Immature natural killer cell (primary cell): ENCODE data around the gene RCBTB2. TPM values are rescaled to one million over a fixed set of nuclear protein-coding genes. Genes with fewer than 3 reads are reported as not detected.
A peak's percentile ranks its signal among the peaks of the same experiment; 100 is the strongest.

Source experiments
- DNase-seq, 3 donors: peaks; one replicate each; pipeline ENCODE4 v3.0.0; 2022; ENCODE audit warnings: mixed read lengths in 1 of 3
- H3K27ac Mint-ChIP-seq, 6 donors: one replicate each; pipeline ENCODE4 v1.8.0; 2020; ENCODE audit warnings: mixed read lengths in 6 of 6, mild to moderate bottlenecking in 5 of 6, inconsistent platforms in 4 of 6, moderate library complexity in 3 of 6
- H3K27me3 Mint-ChIP-seq, 3 donors: one replicate each; pipeline ENCODE4 v1.8.0; 2020 to 2021; ENCODE audit warnings: low read depth in 3 of 3, mild to moderate bottlenecking in 3 of 3, mixed read lengths in 3 of 3, moderate library complexity in 3 of 3, inconsistent platforms in 1 of 3
- H3K36me3 Mint-ChIP-seq, 3 donors: one replicate each; pipeline ENCODE4 v1.8.0; 2020; ENCODE audit warnings: mixed read lengths in 3 of 3, inconsistent platforms in 2 of 3, mild to moderate bottlenecking in 2 of 3
- H3K4me1 Mint-ChIP-seq, 2 donors: one replicate each; pipeline ENCODE4 v1.8.0; 2020; ENCODE audit warnings: inconsistent platforms in 2 of 2, mild to moderate bottlenecking in 2 of 2, mixed read lengths in 2 of 2, moderate library complexity in 1 of 2
- H3K4me3 Mint-ChIP-seq, 5 donors: one replicate each; pipeline ENCODE4 v1.8.0; 2020; ENCODE audit warnings: mild to moderate bottlenecking in 5 of 5, mixed read lengths in 5 of 5, inconsistent platforms in 3 of 5, moderate library complexity in 3 of 5
- H3K9me3 Mint-ChIP-seq, 6 donors: one replicate each; pipeline ENCODE4 v1.8.0; 2020; ENCODE audit warnings: mild to moderate bottlenecking in 6 of 6, mixed read lengths in 6 of 6, inconsistent platforms in 4 of 6, moderate library complexity in 3 of 6
- polyA plus RNA-seq, 3 donors: library from polyadenylated mRNA; unstranded; fragments of 300-500 nt; fragmentation: Illumina TruSeq; gene quantifications; one replicate each; pipeline ENCODE4 v1.2.3, GENCODE V29; 2021

The RCBTB2 gene
- polyA plus RNA-seq, 3 donors from 2014 or later, result 36.1 to 49.1 (median 45.8) TPM

DNA sequence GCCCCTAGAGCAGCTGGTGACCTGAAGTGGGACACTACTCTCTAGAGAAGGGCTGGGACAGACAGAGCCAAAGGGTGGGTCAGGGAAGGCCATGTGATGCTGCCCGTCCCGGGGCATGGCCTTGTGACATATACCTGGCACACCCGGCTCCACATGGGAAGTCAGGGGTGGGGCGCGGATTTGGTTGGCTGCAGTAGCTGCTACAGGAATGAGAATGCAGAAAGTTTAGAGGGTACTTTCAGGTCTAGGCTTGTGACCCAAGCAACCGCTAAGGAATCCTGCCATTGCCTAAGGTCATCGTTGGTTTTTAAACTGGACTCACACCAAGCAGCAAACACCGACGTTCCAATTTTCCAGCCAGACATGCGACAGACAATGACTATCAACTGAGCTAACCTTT lies 25.9 kb downstream of the RCBTB2 start:
- Mint-ChIP-seq H3K36me3 (peaks cover 15 to 37% (median 24%) of the 10 kb centered on the region in 3 donors), H3K9me3 (no peaks in the 10 kb centered on the region), H3K4me1 (peaks cover 52 to 64% of the 10 kb centered on the region in 2 donors), H3K27ac (peak overlapping the region in 3 of 6 donors; percentile 64 to 96 (median 88)), H3K4me3 (no peak overlapping the region), H3K27me3 (peaks cover 3 to 15% (median 7%) of the 10 kb centered on the region in 3 donors)
- DNase-seq, result no peak

DNA sequence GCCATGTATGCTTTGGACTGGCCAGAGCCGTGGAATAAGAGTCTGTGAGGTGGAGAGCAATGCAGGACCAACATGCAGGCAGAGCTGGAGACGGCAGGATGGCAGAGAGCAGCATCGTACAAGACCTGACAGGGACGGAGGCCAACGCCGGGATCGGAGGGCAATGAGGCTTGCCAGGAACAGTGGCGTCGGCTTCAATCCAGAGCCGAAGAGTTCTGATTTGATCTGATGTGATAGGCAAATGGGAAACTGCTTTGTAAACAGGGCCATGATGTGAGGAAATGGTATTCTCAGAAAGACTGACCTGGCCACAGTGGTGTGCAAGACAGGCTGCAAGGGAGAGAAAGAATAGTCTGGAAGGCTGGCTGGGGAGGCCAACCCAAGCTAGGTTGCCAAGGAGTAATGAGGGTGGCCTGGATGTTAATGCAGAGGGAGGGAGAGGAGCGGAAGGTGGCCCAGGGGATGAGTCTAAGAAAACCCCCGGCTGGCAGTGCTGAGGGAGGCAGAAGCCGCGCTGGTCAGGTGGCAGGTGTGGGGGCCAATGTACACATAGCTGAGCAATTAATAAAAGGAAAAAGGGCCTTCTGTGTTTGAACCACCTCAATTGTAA lies 26.7 kb downstream of the RCBTB2 start:
- Mint-ChIP-seq H3K4me3 (peak overlapping the region; percentile 70 to 91 (median 80)), H3K27ac (peak overlapping the region; percentile 88 to 97 (median 94)), H3K36me3 (peaks cover 8 to 28% (median 17%) of the 10 kb centered on the region in 3 donors), H3K27me3 (peaks cover 3 to 15% (median 7%) of the 10 kb centered on the region in 3 donors), H3K4me1 (peaks cover 60 to 72% of the 10 kb centered on the region in 2 donors), H3K9me3 (no peaks in the 10 kb centered on the region)
- no peak for DNase-seq

- peaks cover 3 to 15% (median 7%) of the 10 kb centered on the region in 3 donors for H3K27me3 Mint-ChIP-seq
- no peaks in the 10 kb centered on the region for H3K9me3 Mint-ChIP-seq
- H3K4me1 Mint-ChIP-seq, result peaks cover 65 to 78% of the 10 kb centered on the region in 2 donors
- H3K4me3 Mint-ChIP-seq, result peak overlapping the region; percentile 70 to 91 (median 80)
- peaks cover 7 to 26% (median 15%) of the 10 kb centered on the region in 3 donors for H3K36me3 Mint-ChIP-seq
- peak overlapping the region; percentile 88 to 97 (median 94) for H3K27ac Mint-ChIP-seq
- DNase-seq, result peak; percentile 74 to 81 (median 79)
These were observed 27.2 kb downstream of the RCBTB2 start for GRCh38 chr13:48505597-48506091.

DNA sequence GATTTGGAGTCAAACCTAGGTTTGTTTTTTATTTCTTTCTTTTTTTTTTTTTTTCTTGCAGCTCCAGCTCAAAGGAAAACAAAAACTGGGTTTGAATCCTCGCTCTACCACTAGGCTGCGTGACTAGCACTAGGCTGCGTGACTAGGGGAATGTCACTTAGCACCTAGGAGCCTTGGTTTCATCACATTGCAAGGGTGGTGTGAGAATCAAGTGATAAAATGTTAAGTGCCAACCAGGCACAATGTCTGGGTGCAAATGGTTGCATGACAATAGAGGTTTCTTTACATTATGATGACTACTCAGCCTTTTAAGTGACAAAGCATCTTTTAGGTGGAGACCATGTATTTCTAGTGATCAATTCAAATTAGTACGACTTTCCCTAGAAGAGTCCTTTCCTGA lies 27.9 kb downstream of the RCBTB2 start:
- H3K4me1 Mint-ChIP-seq, result peaks cover 70 to 81% of the 10 kb centered on the region in 2 donors
- peak overlapping the region; percentile 70 to 91 (median 80) for H3K4me3 Mint-ChIP-seq
- DNase-seq, result peak; percentile 78 to 82 (median 81)
- peaks cover 3 to 15% (median 7%) of the 10 kb centered on the region in 3 donors for H3K27me3 Mint-ChIP-seq
- H3K36me3 Mint-ChIP-seq, result peaks cover 5 to 21% (median 13%) of the 10 kb centered on the region in 3 donors
- H3K27ac Mint-ChIP-seq, result peak overlapping the region; percentile 88 to 97 (median 94)
- no peaks in the 10 kb centered on the region for H3K9me3 Mint-ChIP-seq

DNA sequence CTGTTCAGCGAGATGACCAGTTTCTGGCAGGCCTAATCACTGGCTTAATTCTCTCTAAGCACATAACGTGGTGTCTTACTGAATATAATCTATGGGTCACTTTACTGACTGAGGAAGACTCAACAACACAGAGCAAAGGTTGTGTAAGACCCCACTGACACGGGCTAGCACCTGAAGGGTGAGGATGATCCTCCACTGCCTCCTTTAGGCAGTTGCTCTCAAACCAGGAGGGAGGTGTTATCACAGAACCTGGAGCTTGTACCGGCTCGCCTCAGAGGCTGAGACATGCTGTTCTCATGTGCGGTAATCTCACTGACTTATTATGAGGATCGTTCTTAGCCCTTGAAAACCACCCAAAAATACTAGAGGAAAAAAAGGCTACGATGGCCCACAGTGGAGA lies 28.3 kb downstream of the RCBTB2 start:
- peaks cover 68 to 81% of the 10 kb centered on the region in 2 donors for H3K4me1 Mint-ChIP-seq
- peaks cover 3 to 15% (median 7%) of the 10 kb centered on the region in 3 donors for H3K27me3 Mint-ChIP-seq
- no peak for DNase-seq
- no peaks in the 10 kb centered on the region for H3K9me3 Mint-ChIP-seq
- peak overlapping the region; percentile 88 to 97 (median 94) for H3K27ac Mint-ChIP-seq
- H3K36me3 Mint-ChIP-seq, result peaks cover 5 to 18% (median 13%) of the 10 kb centered on the region in 3 donors
- peak overlapping the region; percentile 70 to 91 (median 80) for H3K4me3 Mint-ChIP-seq

GRCh38 chr13:48502601-48503319 lies 30.1 kb downstream of the RCBTB2 start:
- Mint-ChIP-seq H3K4me3 (peak overlapping the region in 1 of 5 donors; percentile 11), H3K27ac (peak overlapping the region in 4 of 6 donors; percentile 42 to 96 (median 66)), H3K4me1 (peaks cover 81 to 93% of the 10 kb centered on the region in 2 donors), H3K9me3 (no peaks in the 10 kb centered on the region), H3K27me3 (peaks cover 0 to 16% (median 13%) of the 10 kb centered on the region in 3 donors), H3K36me3 (peaks cover 14 to 23% (median 18%) of the 10 kb centered on the region in 3 donors)
- DNase-seq, result no peak

GRCh38 chr13:48501705-48502104 lies 31.2 kb downstream of the RCBTB2 start:
- Mint-ChIP-seq H3K27me3 (peaks cover 2 to 19% (median 17%) of the 10 kb centered on the region in 3 donors), H3K27ac (peak overlapping the region; percentile 18 to 96 (median 82)), H3K4me1 (peaks cover 82 to 89% of the 10 kb centered on the region in 2 donors), H3K9me3 (no peaks in the 10 kb centered on the region), H3K4me3 (peak overlapping the region in 3 of 5 donors; percentile 15 to 72 (median 52)), H3K36me3 (peaks cover 9 to 14% (median 13%) of the 10 kb centered on the region in 3 donors)
- DNase-seq, result no peak

- Mint-ChIP-seq H3K36me3 (peaks cover 7 to 14% (median 9%) of the 10 kb centered on the region in 3 donors), H3K4me3 (peak overlapping the region; percentile 25 to 72 (median 36)), H3K9me3 (no peaks in the 10 kb centered on the region), H3K27ac (peak overlapping the region; percentile 51 to 96 (median 83)), H3K27me3 (peaks cover 2 to 18% (median 17%) of the 10 kb centered on the region in 3 donors), H3K4me1 (peaks cover 72 to 88% of the 10 kb centered on the region in 2 donors)
- peak; percentile 21 to 38 (median 33) for DNase-seq
These were observed 32.2 kb downstream of the RCBTB2 start for GRCh38 chr13:48500652-48501197.

- DNase-seq, result no peak
- H3K4me1 Mint-ChIP-seq, result peaks cover 43 to 68% of the 10 kb centered on the region in 2 donors
- peaks cover 7 to 10% (median 9%) of the 10 kb centered on the region in 3 donors for H3K36me3 Mint-ChIP-seq
- H3K27ac Mint-ChIP-seq, result no peak overlapping the region
- peak overlapping the region in 1 of 5 donors; percentile 80 for H3K4me3 Mint-ChIP-seq
- peaks cover 2 to 11% (median 11%) of the 10 kb centered on the region in 3 donors for H3K27me3 Mint-ChIP-seq
- H3K9me3 Mint-ChIP-seq, result no peaks in the 10 kb centered on the region
These were observed 35.2 kb downstream of the RCBTB2 start for GRCh38 chr13:48497669-48498068.

GRCh38 chr13:48496271-48497161 lies 36.4 kb downstream of the RCBTB2 start:
- Mint-ChIP-seq H3K36me3 (peaks cover 4 to 10% (median 9%) of the 10 kb centered on the region in 3 donors), H3K4me1 (peaks cover 31 to 58% of the 10 kb centered on the region in 2 donors), H3K4me3 (peak overlapping the region; percentile 69 to 80 (median 70)), H3K27ac (peak overlapping the region; percentile 45 to 85 (median 67)), H3K9me3 (no peaks in the 10 kb centered on the region), H3K27me3 (peaks cover 2 to 11% (median 11%) of the 10 kb centered on the region in 3 donors)
- peak; percentile 63 to 66 (median 64) for DNase-seq

GRCh38 chr13:48494874-48495273 lies 38.0 kb downstream of the RCBTB2 start:
- Mint-ChIP-seq H3K4me3 (peak overlapping the region in 2 of 5 donors; percentile 39), H3K36me3 (peaks cover 6 to 11% (median 11%) of the 10 kb centered on the region in 3 donors), H3K27me3 (peaks cover 2 to 11% (median 11%) of the 10 kb centered on the region in 3 donors), H3K4me1 (peaks cover 15 to 44% of the 10 kb centered on the region in 2 donors), H3K9me3 (no peaks in the 10 kb centered on the region), H3K27ac (peak overlapping the region in 4 of 6 donors; percentile 21 to 74 (median 24))
- peak in 1 of 3 donors; percentile 19 for DNase-seq

DNA sequence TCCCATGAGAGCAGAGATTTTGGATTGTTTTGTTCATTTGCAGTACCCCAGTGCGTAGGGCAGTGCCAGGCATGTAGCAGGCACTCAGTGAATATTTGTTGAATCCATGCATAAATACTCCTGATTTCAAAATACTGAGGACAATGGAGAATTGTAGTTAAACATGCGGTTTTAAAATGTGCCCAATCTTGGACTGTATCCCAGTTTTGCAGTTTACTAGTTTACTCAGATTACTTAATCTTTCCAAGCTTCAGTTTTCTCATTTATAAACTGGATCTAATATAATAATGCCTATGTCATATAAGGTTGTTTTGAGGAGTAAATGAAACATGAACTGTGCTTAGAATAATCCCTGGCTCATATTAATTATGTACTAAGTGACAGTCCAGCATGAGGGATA lies 39.0 kb downstream of the RCBTB2 start:
- peaks cover 10 to 11% (median 11%) of the 10 kb centered on the region in 3 donors for H3K36me3 Mint-ChIP-seq
- H3K9me3 Mint-ChIP-seq, result no peaks in the 10 kb centered on the region
- H3K4me1 Mint-ChIP-seq, result peaks cover 5 to 41% of the 10 kb centered on the region in 2 donors
- no peak overlapping the region for H3K27ac Mint-ChIP-seq
- H3K4me3 Mint-ChIP-seq, result no peak overlapping the region
- no peak for DNase-seq
- peaks cover 2 to 8% (median 5%) of the 10 kb centered on the region in 3 donors for H3K27me3 Mint-ChIP-seq
